Immature natural killer cell (primary cell): ENCODE results near the gene CABYR. TPM values are rescaled to one million over a fixed set of nuclear protein-coding genes. Genes with fewer than 3 reads are reported as not detected.

Source experiments
- DNase-seq, 3 donors: peaks; one replicate each; pipeline ENCODE4 v3.0.0; 2022; ENCODE audit warnings: mixed read lengths in 1 of 3
- H3K27ac Mint-ChIP-seq, 6 donors: one replicate each; pipeline ENCODE4 v1.8.0; 2020; ENCODE audit warnings: mixed read lengths in 6 of 6, mild to moderate bottlenecking in 5 of 6, inconsistent platforms in 4 of 6, moderate library complexity in 3 of 6
- H3K27me3 Mint-ChIP-seq, 3 donors: one replicate each; pipeline ENCODE4 v1.8.0; 2020 to 2021; ENCODE audit warnings: low read depth in 3 of 3, mild to moderate bottlenecking in 3 of 3, mixed read lengths in 3 of 3, moderate library complexity in 3 of 3, inconsistent platforms in 1 of 3
- H3K36me3 Mint-ChIP-seq, 3 donors: one replicate each; pipeline ENCODE4 v1.8.0; 2020; ENCODE audit warnings: mixed read lengths in 3 of 3, inconsistent platforms in 2 of 3, mild to moderate bottlenecking in 2 of 3
- H3K4me1 Mint-ChIP-seq, 2 donors: one replicate each; pipeline ENCODE4 v1.8.0; 2020; ENCODE audit warnings: inconsistent platforms in 2 of 2, mild to moderate bottlenecking in 2 of 2, mixed read lengths in 2 of 2, moderate library complexity in 1 of 2
- H3K4me3 Mint-ChIP-seq, 5 donors: one replicate each; pipeline ENCODE4 v1.8.0; 2020; ENCODE audit warnings: mild to moderate bottlenecking in 5 of 5, mixed read lengths in 5 of 5, inconsistent platforms in 3 of 5, moderate library complexity in 3 of 5
- H3K9me3 Mint-ChIP-seq, 6 donors: one replicate each; pipeline ENCODE4 v1.8.0; 2020; ENCODE audit warnings: mild to moderate bottlenecking in 6 of 6, mixed read lengths in 6 of 6, inconsistent platforms in 4 of 6, moderate library complexity in 3 of 6
- polyA plus RNA-seq, 3 donors: library from polyadenylated mRNA; unstranded; fragments of 300-500 nt; fragmentation: Illumina TruSeq; gene quantifications; one replicate each; pipeline ENCODE4 v1.2.3, GENCODE V29; 2021

CABYR gene
- polyA plus RNA-seq, 3 donors from 2014 or later = not detected

- no peaks in the 10 kb centered on the region for H3K4me1 Mint-ChIP-seq
- H3K27me3 Mint-ChIP-seq = peaks cover 0 to 10% (median 10%) of the 10 kb centered on the region in 3 donors
- no peak for DNase-seq
- H3K27ac Mint-ChIP-seq = no peak overlapping the region
- no peaks in the 10 kb centered on the region for H3K9me3 Mint-ChIP-seq
- no peaks in the 10 kb centered on the region for H3K36me3 Mint-ChIP-seq
- H3K4me3 Mint-ChIP-seq = no peak overlapping the region
Observed at GRCh38 chr18:24188120-24188519, 49.3 kb downstream of the CABYR start.

- Mint-ChIP-seq H3K27ac (no peak overlapping the region), H3K27me3 (peaks cover 0 to 10% (median 10%) of the 10 kb centered on the region in 3 donors), H3K36me3 (no peaks in the 10 kb centered on the region), H3K9me3 (no peaks in the 10 kb centered on the region), H3K4me1 (no peaks in the 10 kb centered on the region), H3K4me3 (no peak overlapping the region)
- DNase-seq = no peak
Observed at GRCh38 chr18:24189007-24189528, 50.2 kb downstream of the CABYR start.

- no peak for DNase-seq
- H3K4me3 Mint-ChIP-seq = no peak overlapping the region
- no peaks in the 10 kb centered on the region for H3K36me3 Mint-ChIP-seq
- no peaks in the 10 kb centered on the region for H3K9me3 Mint-ChIP-seq
- H3K4me1 Mint-ChIP-seq = no peaks in the 10 kb centered on the region
- H3K27ac Mint-ChIP-seq = no peak overlapping the region
- H3K27me3 Mint-ChIP-seq = peaks cover 0 to 8% (median 5%) of the 10 kb centered on the region in 3 donors
Observed at GRCh38 chr18:24189664-24190346, 50.9 kb downstream of the CABYR start.

GRCh38 chr18:24190590-24190989 is 51.7 kb downstream of the CABYR start:
- no peak for DNase-seq
- Mint-ChIP-seq H3K27me3 (peaks cover 0 to 12% (median 3%) of the 10 kb centered on the region in 3 donors), H3K4me1 (no peaks in the 10 kb centered on the region), H3K4me3 (no peak overlapping the region), H3K9me3 (no peaks in the 10 kb centered on the region), H3K27ac (no peak overlapping the region), H3K36me3 (no peaks in the 10 kb centered on the region)

GRCh38 chr18:24195296-24196053 is 56.6 kb downstream of the CABYR start:
- peaks cover 1 to 7% (median 7%) of the 10 kb centered on the region in 3 donors for H3K27me3 Mint-ChIP-seq
- no peaks in the 10 kb centered on the region for H3K36me3 Mint-ChIP-seq
- DNase-seq = no peak

GRCh38 chr18:24196764-24197163 is 57.9 kb downstream of the CABYR start:
- Mint-ChIP-seq H3K27ac (no peak overlapping the region), H3K36me3 (no peaks in the 10 kb centered on the region), H3K9me3 (no peaks in the 10 kb centered on the region), H3K4me3 (no peak overlapping the region), H3K4me1 (no peaks in the 10 kb centered on the region), H3K27me3 (peaks cover 1 to 13% (median 7%) of the 10 kb centered on the region in 3 donors)
- no peak for DNase-seq

More at GRCh38 chr18:24195296-24196053, 56.6 kb downstream of the CABYR start:
- Mint-ChIP-seq H3K4me3 (no peak overlapping the region), H3K9me3 (no peaks in the 10 kb centered on the region), H3K4me1 (no peaks in the 10 kb centered on the region), H3K27ac (no peak overlapping the region)

- Mint-ChIP-seq H3K27me3 (peaks cover 1 to 13% (median 7%) of the 10 kb centered on the region in 3 donors), H3K4me3 (no peak overlapping the region), H3K4me1 (no peaks in the 10 kb centered on the region), H3K36me3 (no peaks in the 10 kb centered on the region), H3K27ac (no peak overlapping the region), H3K9me3 (no peaks in the 10 kb centered on the region)
- DNase-seq = no peak
Observed at GRCh38 chr18:24197412-24197811, 58.5 kb downstream of the CABYR start.

GRCh38 chr18:24198461-24198860 is 59.6 kb downstream of the CABYR start:
- Mint-ChIP-seq H3K4me1 (no peaks in the 10 kb centered on the region), H3K36me3 (no peaks in the 10 kb centered on the region), H3K9me3 (no peaks in the 10 kb centered on the region), H3K27me3 (peaks cover 1 to 13% (median 6%) of the 10 kb centered on the region in 3 donors), H3K27ac (no peak overlapping the region), H3K4me3 (no peak overlapping the region)
- DNase-seq = no peak

- Mint-ChIP-seq H3K36me3 (no peaks in the 10 kb centered on the region), H3K9me3 (no peaks in the 10 kb centered on the region), H3K4me1 (no peaks in the 10 kb centered on the region), H3K27ac (no peak overlapping the region), H3K27me3 (peaks cover 1 to 13% (median 6%) of the 10 kb centered on the region in 3 donors), H3K4me3 (no peak overlapping the region)
- DNase-seq = no peak
Observed at GRCh38 chr18:24199372-24199962, 60.6 kb downstream of the CABYR start.

- peaks cover 1 to 13% (median 3%) of the 10 kb centered on the region in 3 donors for H3K27me3 Mint-ChIP-seq
- H3K27ac Mint-ChIP-seq = no peak overlapping the region
- no peak overlapping the region for H3K4me3 Mint-ChIP-seq
Observed at GRCh38 chr18:24200494-24201290, 61.8 kb downstream of the CABYR start.

GRCh38 chr18:24201699-24202687 is 63.1 kb downstream of the CABYR start:
- Mint-ChIP-seq H3K4me3 (no peak overlapping the region), H3K27ac (no peak overlapping the region), H3K36me3 (no peaks in the 10 kb centered on the region), H3K4me1 (no peaks in the 10 kb centered on the region), H3K9me3 (no peaks in the 10 kb centered on the region), H3K27me3 (peaks cover 1 to 13% (median 6%) of the 10 kb centered on the region in 3 donors)
- DNase-seq = no peak

More at GRCh38 chr18:24200494-24201290, 61.8 kb downstream of the CABYR start:
- Mint-ChIP-seq H3K36me3 (no peaks in the 10 kb centered on the region), H3K4me1 (no peaks in the 10 kb centered on the region), H3K9me3 (no peaks in the 10 kb centered on the region)
- DNase-seq = no peak

GRCh38 chr18:24204904-24205303 is 66.0 kb downstream of the CABYR start:
- no peaks in the 10 kb centered on the region for H3K4me1 Mint-ChIP-seq
- H3K36me3 Mint-ChIP-seq = no peaks in the 10 kb centered on the region
- no peak overlapping the region for H3K4me3 Mint-ChIP-seq
- no peak overlapping the region for H3K27ac Mint-ChIP-seq
- H3K27me3 Mint-ChIP-seq = peaks cover 0 to 9% (median 9%) of the 10 kb centered on the region in 3 donors
- H3K9me3 Mint-ChIP-seq = no peaks in the 10 kb centered on the region
- no peak for DNase-seq
